IPS DF 19.7 (cell line): ENCODE results near the gene RNFT1.
"Not testable (repeated sequence)": the region's sequence is repeated elsewhere in the genome, so short reads cannot be mapped to it uniquely, and the experiment has no call there.

ENCODE experiments used
- DNase-seq: peaks from one replicate; pipeline ENCODE4 v3.0.0-alpha.2; 2013; ENCODE audit warnings: low read depth, low spot score

RNFT1 gene, protein sequence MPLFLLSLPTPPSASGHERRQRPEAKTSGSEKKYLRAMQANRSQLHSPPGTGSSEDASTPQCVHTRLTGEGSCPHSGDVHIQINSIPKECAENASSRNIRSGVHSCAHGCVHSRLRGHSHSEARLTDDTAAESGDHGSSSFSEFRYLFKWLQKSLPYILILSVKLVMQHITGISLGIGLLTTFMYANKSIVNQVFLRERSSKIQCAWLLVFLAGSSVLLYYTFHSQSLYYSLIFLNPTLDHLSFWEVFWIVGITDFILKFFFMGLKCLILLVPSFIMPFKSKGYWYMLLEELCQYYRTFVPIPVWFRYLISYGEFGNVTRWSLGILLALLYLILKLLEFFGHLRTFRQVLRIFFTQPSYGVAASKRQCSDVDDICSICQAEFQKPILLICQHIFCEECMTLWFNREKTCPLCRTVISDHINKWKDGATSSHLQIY

GRCh38 chr17:59964482-59965328 is at the start of gene RNFT1:
Gene RNFT1, minus strand, starts transcription at chr17:59964740. Its CDS starts 77 bp downstream, at chr17:59964663.
- peak; percentile 48 for DNase-seq

- DNase-seq: not testable (repeated sequence)
Observed at GRCh38 chr17:60009326-60009725, 44.8 kb upstream of the RNFT1 start.

GRCh38 chr17:60008377-60008776 is 43.8 kb upstream of the RNFT1 start:
- not testable (repeated sequence) for DNase-seq

- no peak for DNase-seq
Observed at GRCh38 chr17:60006160-60006559, 41.6 kb upstream of the RNFT1 start.

DNA sequence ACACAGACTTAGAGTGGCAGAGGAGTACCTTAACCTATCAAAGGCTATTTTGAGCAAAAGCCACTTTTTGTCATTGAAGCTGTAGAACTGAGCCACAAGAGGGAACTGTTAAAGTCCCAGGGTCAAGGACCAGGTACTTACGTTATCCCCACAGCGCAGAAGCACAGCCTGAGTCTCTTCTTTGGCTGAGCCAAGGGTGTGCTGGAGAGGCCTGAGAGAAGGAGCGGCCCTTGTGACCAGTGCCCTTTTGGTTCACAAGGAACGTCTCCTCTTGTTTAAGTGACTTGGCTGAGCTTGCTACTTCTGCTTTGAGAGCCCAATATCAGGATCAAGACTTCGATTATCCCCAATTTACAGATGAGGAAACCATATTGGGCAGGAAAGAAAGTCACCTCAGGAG is 40.0 kb upstream of the RNFT1 start:
- DNase-seq: not testable (repeated sequence)

GRCh38 chr17:60002405-60002804 is 37.9 kb upstream of the RNFT1 start:
- DNase-seq: not testable (repeated sequence)

- DNase-seq: not testable (repeated sequence)
Observed at GRCh38 chr17:59996608-59997007, 32.1 kb upstream of the RNFT1 start.

DNA sequence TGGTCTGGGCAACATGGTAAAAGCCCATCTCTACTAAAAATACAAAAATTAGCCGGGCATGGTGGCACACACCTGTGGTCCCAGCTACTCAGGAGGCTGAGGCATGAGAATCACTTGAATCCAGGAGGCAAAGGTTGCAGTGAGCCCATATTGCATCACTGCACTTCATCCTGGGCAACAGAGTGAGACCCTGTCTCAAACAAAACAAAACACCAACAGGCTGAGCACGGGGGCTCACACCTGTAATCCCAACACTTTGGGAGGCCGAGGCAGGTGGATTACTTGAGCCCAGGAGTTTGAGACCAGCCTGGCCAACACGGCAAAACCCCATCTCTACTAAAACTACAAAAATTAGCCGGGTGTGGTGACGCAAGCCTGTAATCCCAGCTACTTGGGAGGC is 10.6 kb upstream of the RNFT1 start:
- not testable (repeated sequence) for DNase-seq

DNA sequence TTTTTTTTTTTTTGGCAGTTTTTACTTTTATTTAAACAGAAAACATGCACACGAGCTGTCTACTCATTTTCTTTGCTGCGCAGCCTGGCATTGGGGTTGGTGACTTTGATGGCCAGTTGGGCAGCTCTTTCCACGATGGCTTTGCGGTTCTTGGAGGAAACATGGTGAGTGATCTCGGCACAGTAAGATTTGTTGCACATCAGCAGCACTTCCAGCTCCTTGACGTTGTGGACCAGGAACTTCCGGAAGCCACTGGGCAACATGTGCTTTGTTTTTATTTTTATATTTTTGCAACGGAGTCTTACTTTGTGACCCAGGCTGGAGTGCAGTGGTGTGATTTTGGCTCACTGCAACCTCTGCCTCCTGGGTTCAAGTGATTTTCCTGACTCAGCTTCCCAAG is 8.9 kb upstream of the RNFT1 start:
- DNase-seq: not testable (repeated sequence)

DNA sequence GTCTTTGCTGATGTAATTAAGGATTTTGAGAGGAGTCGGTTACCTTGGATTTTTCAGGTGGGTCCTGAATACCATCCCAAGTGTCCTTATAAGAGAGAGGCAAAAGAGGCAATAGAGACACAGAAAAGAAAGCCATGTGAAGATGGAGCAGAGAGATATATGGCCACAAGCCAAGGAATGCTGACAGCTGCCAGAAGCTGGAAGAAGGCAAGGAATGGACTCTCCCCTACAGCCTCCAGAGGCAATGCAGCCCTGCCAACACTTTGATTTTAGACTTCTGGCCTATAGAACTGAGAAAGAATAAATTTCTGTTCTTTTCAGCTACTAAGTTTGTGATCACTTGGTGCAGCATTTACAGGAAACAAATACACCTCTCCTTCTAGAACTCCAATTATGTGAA is 8.2 kb upstream of the RNFT1 start:
- no peak for DNase-seq

- not testable (repeated sequence) for DNase-seq
Observed at GRCh38 chr17:59971771-59972170, 7.2 kb upstream of the RNFT1 start.

- no peak for DNase-seq
Observed at GRCh38 chr17:59963738-59964481, 630 bp downstream of the RNFT1 start.

- no peak for DNase-seq
Observed at GRCh38 chr17:59962739-59963318, 1.7 kb downstream of the RNFT1 start.

GRCh38 chr17:59959574-59959973 is 5.0 kb downstream of the RNFT1 start:
- DNase-seq: not testable (repeated sequence)

DNA sequence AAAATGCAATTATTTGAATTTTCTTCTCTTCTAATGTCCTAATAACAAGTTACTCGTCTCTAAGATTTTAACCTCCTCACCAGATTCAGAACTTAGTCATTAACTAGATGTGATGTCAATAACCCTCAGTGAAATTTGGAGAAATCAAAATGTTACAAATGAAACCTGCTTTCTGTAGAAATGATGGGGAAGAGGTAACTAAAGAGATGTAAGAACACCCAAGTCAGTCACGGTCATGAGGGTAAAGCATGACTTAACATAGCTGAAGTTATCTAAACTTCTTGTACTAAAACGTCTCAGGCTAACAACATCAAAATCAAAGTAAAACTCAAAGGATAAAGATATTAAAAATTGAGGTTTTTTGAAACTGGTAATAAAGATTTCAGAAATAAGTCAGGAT is 9.7 kb downstream of the RNFT1 start:
- DNase-seq: no peak

- DNase-seq: no peak
Observed at GRCh38 chr17:59950049-59950448, 14.5 kb downstream of the RNFT1 start.

DNA sequence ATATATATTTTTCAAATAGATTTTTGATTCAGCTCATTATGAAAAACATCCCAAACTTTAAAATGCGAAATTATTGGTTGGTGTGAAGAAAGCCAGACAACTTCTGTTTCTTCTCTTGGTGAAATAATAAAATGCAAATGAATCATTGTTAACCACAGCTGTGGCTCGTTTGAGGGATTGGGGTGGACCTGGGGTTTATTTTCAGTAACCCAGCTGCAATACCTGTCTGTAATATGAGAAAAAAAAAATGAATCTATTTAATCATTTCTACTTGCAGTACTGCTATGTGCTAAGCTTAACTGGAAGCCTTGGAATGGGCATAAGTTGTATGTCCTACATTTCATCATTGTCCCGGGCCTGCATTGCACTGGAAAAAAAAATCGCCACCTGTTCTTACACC is 17.2 kb downstream of the RNFT1 start:
- not testable (repeated sequence) for DNase-seq

DNA sequence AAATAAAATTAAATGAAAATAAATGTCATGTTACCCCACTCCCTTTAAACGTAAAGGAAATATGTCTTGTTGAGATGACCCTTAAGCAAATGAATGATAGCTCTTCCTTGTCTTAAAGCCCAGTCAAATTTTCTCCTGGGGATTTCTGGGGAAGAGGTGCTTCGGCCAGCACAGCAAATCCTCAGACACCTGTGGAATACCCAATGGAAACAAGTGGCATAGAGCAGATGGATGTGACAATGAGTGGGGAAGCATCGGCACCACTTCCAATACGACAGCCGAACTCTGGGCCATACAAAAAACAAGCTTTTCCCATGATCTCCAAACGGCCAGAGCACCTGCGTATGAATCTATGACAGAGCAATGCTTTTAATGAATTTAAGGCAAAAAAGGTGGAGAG is 18.1 kb downstream of the RNFT1 start:
- DNase-seq: not testable (repeated sequence)

DNA sequence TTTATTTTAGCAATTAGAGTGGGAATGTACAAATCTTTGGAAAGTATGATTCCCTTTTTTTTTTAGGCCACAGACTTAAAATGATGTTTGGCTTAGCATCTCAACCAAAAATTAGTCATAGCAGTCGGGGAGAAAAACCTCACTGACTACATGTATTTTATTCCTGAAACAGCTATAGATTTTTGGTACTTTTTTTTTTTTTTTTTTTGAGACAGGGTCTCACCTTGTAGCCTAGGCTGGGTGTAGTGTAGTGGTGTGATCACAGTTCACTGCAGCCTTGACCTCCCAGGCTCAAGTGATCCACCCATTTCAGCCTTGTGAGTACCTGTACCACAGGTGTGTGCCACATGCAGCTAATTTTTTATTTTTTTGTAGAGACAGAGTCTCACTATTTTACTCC is 23.4 kb downstream of the RNFT1 start:
- DNase-seq: no peak

GRCh38 chr17:59940697-59941096 is 23.8 kb downstream of the RNFT1 start:
- not testable (repeated sequence) for DNase-seq

- not testable (repeated sequence) for DNase-seq
Observed at GRCh38 chr17:59933317-59933716, 31.2 kb downstream of the RNFT1 start.
